Transverse colon (tissue), 4 donors: ENCODE data around the gene MED31. TPM values are rescaled to one million over a fixed set of nuclear protein-coding genes. Genes with fewer than 3 reads are reported as not detected.

Experiments used
- DNase-seq: peaks from one replicate; pipeline ENCODE4 v3.0.0-alpha.2; 2019
- H3K27ac ChIP-seq, 4 donors: fragments of 200-600 bp; sonication (generic); 2 replicates each; pipeline ENCODE4 v1.5.1; 2016 to 2018; ENCODE audit warnings: inconsistent platforms in 4 of 4
- H3K27me3 ChIP-seq: fragments of 200-600 bp; sonication (generic); 2 replicates; pipeline ENCODE4 v1.5.1; 2017; ENCODE audit warnings: inconsistent platforms
- H3K36me3 ChIP-seq, 4 donors: fragments of 200-600 bp; sonication (generic); 2 replicates each; pipeline ENCODE4 v1.5.1; 2017 to 2019; ENCODE audit warnings: inconsistent platforms in 4 of 4
- H3K4me1 ChIP-seq, 4 donors: fragments of 200-600 bp; sonication (generic); 2 replicates each; pipeline ENCODE4 v1.5.1; 2017 to 2020; ENCODE audit warnings: inconsistent platforms in 4 of 4
- H3K4me3 ChIP-seq, 4 donors: fragments of 200-600 bp; sonication (generic); 1 replicate in 1 of 4; 2 replicates in 3 of 4; pipeline versions ENCODE4 v1.5.1 to v1.6.1; 2017 to 2019; ENCODE audit warnings: inconsistent platforms in 4 of 4
- H3K9me3 ChIP-seq, 2 donors: fragments of 200-600 bp; sonication (generic); 2 replicates each; pipeline ENCODE4 v1.5.1; 2017 to 2019; ENCODE audit warnings: inconsistent platforms in 2 of 2
- CTCF ChIP-seq, 5 experiments: fragments of 200-600 bp in 3 of 5; fragments of 450-650 bp in 2 of 5; sonication (generic) in 3 of 5; IDR thresholded peaks; 1 replicate in 2 of 5; 2 replicates in 3 of 5; pipeline ENCODE4 v1.5.1; 2016 to 2017; ENCODE audit warnings: antibody characterized with exemption in 5 of 5, inconsistent platforms in 3 of 5, mild to moderate bottlenecking in 2 of 5, moderate library complexity in 1 of 5
- EP300 ChIP-seq: sonication (generic); formaldehyde crosslinking; IDR thresholded peaks from one replicate; pipeline ENCODE4 v1.6.1; 2017; ENCODE audit warnings: antibody characterized with exemption, low read depth
- POLR2A ChIP-seq: fragments of 450-650 bp; IDR thresholded peaks from one replicate; pipeline ENCODE4 v1.6.1; 2016; ENCODE audit warnings: antibody characterized with exemption, mild to moderate bottlenecking, moderate library complexity
- POLR2AphosphoS5 ChIP-seq, 3 donors: sonication (generic); formaldehyde crosslinking; IDR thresholded peaks; one replicate each; pipeline ENCODE4 v1.6.1; 2016; ENCODE audit warnings: antibody characterized with exemption in 3 of 3
- WGBS, 2 donors: methylation state at CpG; one replicate each; pipeline ENCODE4 v1.1.5; 2018; ENCODE audit warnings: low coverage in 1 of 2; 5-methylcytosine and 5-hydroxymethylcytosine counted together
- in situ Hi-C, 4 donors: fragments of 200-750 bp; cut with MboI; loops; one replicate each; pipeline versions ENCODE4 v1.15.0 to v1.15.1; 2017; ENCODE audit warnings: low sequenced_read_pairs in 3 of 4, low pct_ligation_motif_present in 1 of 4, low pct_unique_long_range_greater_than_20kb in 1 of 4
- intact Hi-C: fragments of 100-400 bp; cut with DNase I; formaldehyde crosslinking; loops from one replicate; pipeline ENCODE4 v1.15.1; 2023; ENCODE audit warnings: low total_unique reads
- total RNA-seq, 4 donors: library from RNA; depleted of rRNA; stranded (reverse); fragments of >200 nt; gene quantifications; one replicate each; pipeline ENCODE4 v1.1.0, GENCODE V29; 2016

MED31 gene
- total RNA-seq, 4 donors from 2014 or later, result 1.2 to 36.3 (median 5.9) TPM

- Histone ChIP-seq H3K4me1 (peaks cover 20 to 33% (median 27%) of the 10 kb centered on the region in 4 donors), H3K27me3 (no peaks in the 10 kb centered on the region), H3K4me3 (peak overlapping the region; percentile 73 to 92 (median 78)), H3K9me3 (no peaks in the 10 kb centered on the region), H3K27ac (peak overlapping the region; percentile 85 to 94 (median 92)), H3K36me3 (peaks cover 0 to 5% (median 0%) of the 10 kb centered on the region in 4 donors)
- intact Hi-C loops, result no loop called here
- no peak for DNase-seq
- in situ Hi-C loops, result loop anchor here (25.0 kb wide), 2 partner anchors 179 to 371 kb away; partner anchors contain the start of genes BCL6B (in 1 of the 4) and RNASEK (in 1 of the 4)
- WGBS, 2 donors, result 2 to 11% methylated on average over 5 to 20 of the region's 20 CpGs
- TF ChIP-seq EP300 (no peak), POLR2A (peak; percentile 14)
Observed at GRCh38 chr17:6641247-6641863, 10.1 kb downstream of the MED31 start.

- peak within 1 kb of the TSS; percentile 85 to 94 (median 92) for H3K27ac ChIP-seq
- peak; percentile 94 for DNase-seq
- peak; percentile 95 to 98 (median 98) for TF ChIP-seq POLR2AphosphoS5 (IDR thresholded peaks at IDR 0.05)
- TF ChIP-seq POLR2A, result peak; percentile 95
- no peak for TF ChIP-seq EP300
- TF ChIP-seq CTCF (IDR thresholded peaks at IDR 0.05), result no peak
- in situ Hi-C loops, result loop anchor here (25.0 kb wide), 2 partner anchors 178 to 372 kb away; partner anchors contain the start of genes BCL6B (in 1 of the 4) and RNASEK (in 1 of the 4)
- H3K36me3 ChIP-seq, result no peaks in the 10 kb centered on the region
- WGBS, 2 donors, result 0% methylated on average over 35 of the region's 52 CpGs; no CpG with 5 or more reads in 1 of the 2 donors
- peaks cover 20 to 33% (median 30%) of the 10 kb centered on the region in 4 donors for H3K4me1 ChIP-seq
- no peaks in the 10 kb centered on the region for H3K9me3 ChIP-seq
- intact Hi-C loops, result no loop called here
- peak within 1 kb of the TSS; percentile 73 to 92 (median 78) for H3K4me3 ChIP-seq
- no peaks in the 10 kb centered on the region for H3K27me3 ChIP-seq
Observed at GRCh38 chr17:6640536-6641246, 10.7 kb downstream of the MED31 start, which contains the start of the genes KIAA0753 and TXNDC17. TSS of gene KIAA0753 (minus strand) at chr17:6640711. CDS start at chr17:6635103, 5,608 bp downstream. TSS of gene TXNDC17 (plus strand) at chr17:6641060. CDS start at chr17:6641083, 23 bp downstream.

- peak overlapping the region; percentile 73 to 92 (median 78) for H3K4me3 ChIP-seq
- intact Hi-C loops, result loop anchor here (5.0 kb wide), 1 partner anchor 1558 kb away; no protein-coding TSS in a partner anchor
- no peak for TF ChIP-seq POLR2AphosphoS5 (IDR thresholded peaks at IDR 0.05)
- no peaks in the 10 kb centered on the region for H3K36me3 ChIP-seq
- WGBS, 2 donors, result 1% methylated on average over 59 of the region's 67 CpGs; no CpG with 5 or more reads in 1 of the 2 donors
- in situ Hi-C loops, result loop anchor here (25.0 kb wide), 2 partner anchors 178 to 372 kb away; partner anchors contain the start of genes BCL6B (in 1 of the 4) and RNASEK (in 1 of the 4)
- H3K9me3 ChIP-seq, result no peaks in the 10 kb centered on the region
- H3K27ac ChIP-seq, result peak overlapping the region; percentile 85 to 94 (median 92)
- H3K27me3 ChIP-seq, result no peaks in the 10 kb centered on the region
- DNase-seq, result peak; percentile 47
- H3K4me1 ChIP-seq, result peaks cover 20 to 33% (median 30%) of the 10 kb centered on the region in 4 donors
Observed at GRCh38 chr17:6639586-6640535, 11.5 kb downstream of the MED31 start.

- intact Hi-C loops, result loop anchor here (5.0 kb wide), 1 partner anchor 1557 kb away; no protein-coding TSS in a partner anchor
Observed at GRCh38 chr17:6639014-6639585, 12.3 kb downstream of the MED31 start.

More at GRCh38 chr17:6639014-6639585, 12.3 kb downstream of the MED31 start:
- Histone ChIP-seq H3K4me3 (peak overlapping the region; percentile 73 to 92 (median 78)), H3K27me3 (no peaks in the 10 kb centered on the region), H3K4me1 (peaks cover 20 to 33% (median 30%) of the 10 kb centered on the region in 4 donors), H3K9me3 (no peaks in the 10 kb centered on the region), H3K36me3 (peaks cover 0 to 1% (median 0%) of the 10 kb centered on the region in 4 donors), H3K27ac (peak overlapping the region in 3 of 4 donors; percentile 85 to 94 (median 93))
- in situ Hi-C loops, result loop anchor here (25.0 kb wide), 2 partner anchors 177 to 373 kb away; partner anchors contain the start of genes BCL6B (in 1 of the 4) and RNASEK (in 1 of the 4)
- TF ChIP-seq CTCF (IDR thresholded peaks at IDR 0.05), result no peak
- TF ChIP-seq EP300, result no peak
- TF ChIP-seq POLR2AphosphoS5 (IDR thresholded peaks at IDR 0.05), result no peak
- TF ChIP-seq POLR2A, result no peak
- DNase-seq, result no peak
- WGBS, 2 donors, result 35% methylated on average over 13 of the region's 15 CpGs; no CpG with 5 or more reads in 1 of the 2 donors
